ENCODE data around the gene IFNA14.
"Not testable (repeated sequence)": the region's sequence is repeated elsewhere in the genome, so short reads cannot be mapped to it uniquely, and the experiment has no call there.

Gene IFNA14

DNA sequence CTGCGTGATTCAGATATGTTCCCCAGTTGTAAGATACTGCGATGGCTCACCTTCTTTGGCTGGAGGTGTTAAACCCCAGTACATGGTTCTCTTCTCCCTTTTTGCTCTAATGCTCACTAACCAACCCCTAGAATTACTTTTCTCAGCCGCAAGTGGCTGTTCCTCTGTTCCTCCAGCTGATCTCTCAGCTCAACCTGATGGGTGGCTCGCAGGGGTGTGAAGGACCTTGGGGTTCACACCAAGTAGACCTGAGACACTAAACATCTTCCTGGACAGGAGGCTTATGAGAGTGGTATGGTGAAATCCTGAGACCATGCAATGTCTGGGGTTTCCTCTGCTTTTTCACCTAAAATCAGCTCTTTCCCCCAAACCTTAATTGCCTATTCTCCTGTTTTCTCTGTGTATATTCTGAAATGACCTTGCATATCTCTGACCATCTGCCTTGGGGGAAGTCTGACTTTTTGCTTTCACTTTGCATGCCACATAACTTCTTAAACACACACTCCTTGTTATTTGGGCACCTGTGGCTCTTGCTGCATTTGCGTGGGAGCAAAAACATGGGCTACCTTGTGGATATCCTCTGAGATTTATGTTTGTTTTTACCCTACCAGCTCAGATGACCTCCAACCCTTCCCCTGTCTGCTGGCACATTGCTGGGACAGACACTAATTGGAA is 15.9 kb upstream of the IFNA14 start:
- H3K4me3 ChIP-seq (ENCODE audit: insufficient read depth, low read depth, low read length): no peak overlapping the region
- H3K27ac ChIP-seq (ENCODE audit: insufficient read depth, low read depth, low read length, poor library complexity, severe bottlenecking): no peak overlapping the region
- H3K9me3 ChIP-seq (ENCODE audit: control insufficient read depth, low read length): no peaks in the 10 kb centered on the region
- H3K36me3 ChIP-seq (ENCODE audit: control insufficient read depth, insufficient read depth, low read length): no peaks in the 10 kb centered on the region
- no peaks in the 10 kb centered on the region for H3K27me3 ChIP-seq (ENCODE audit: control insufficient read depth, insufficient read depth, low read length, poor library complexity, severe bottlenecking)
- 86% methylated on average over 5 of the region's 5 CpGs for WGBS, 2 experiments
- H3K4me1 ChIP-seq (ENCODE audit: control insufficient read depth, insufficient read depth, low read length): no peaks in the 10 kb centered on the region

DNA sequence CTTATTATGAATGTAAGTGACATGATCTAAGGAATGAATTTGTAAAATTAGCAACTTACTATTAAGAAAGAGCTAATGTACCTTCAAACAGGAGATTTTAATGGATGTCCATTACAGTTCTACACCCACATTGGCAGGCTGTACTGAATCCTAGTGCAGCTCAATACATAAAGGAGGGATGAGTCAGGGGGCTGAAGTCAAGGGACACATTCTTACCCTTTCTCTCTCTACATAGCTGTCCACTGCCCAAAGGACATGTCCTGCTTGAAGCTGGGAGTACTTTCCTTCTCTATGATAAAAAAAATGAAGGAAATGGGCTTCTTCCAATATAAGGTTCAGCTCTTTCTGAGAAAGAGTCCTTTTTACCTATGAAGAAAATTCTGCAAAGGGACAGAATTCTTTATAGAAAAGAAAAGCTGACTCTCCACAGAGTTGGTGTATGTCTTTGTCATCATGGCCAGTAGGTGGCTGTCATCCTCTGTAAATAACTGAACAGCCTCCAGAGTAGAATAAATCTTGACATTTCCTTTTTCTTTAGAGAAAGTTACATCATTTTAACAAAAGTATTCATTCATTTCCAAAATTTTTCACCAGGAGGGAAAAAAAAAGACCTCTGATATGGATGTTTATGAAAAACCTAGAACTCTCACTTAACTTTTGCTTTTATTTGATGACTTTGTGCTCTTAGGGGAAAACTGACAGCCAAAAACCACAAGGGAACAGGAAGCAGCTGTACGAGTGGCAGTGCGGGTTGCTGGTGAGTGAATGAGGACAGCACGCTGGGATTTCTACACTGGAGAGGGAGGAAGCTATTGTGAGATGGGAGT is 13.1 kb upstream of the IFNA14 start:
- 1% methylated on average over 3 of the region's 3 CpGs for WGBS, 2 experiments
- Histone ChIP-seq H3K4me3 (ENCODE audit: insufficient read depth, low read depth, low read length) (no peak overlapping the region), H3K9me3 (ENCODE audit: control insufficient read depth, low read length) (no peaks in the 10 kb centered on the region), H3K27ac (ENCODE audit: insufficient read depth, low read depth, low read length, poor library complexity, severe bottlenecking) (peak overlapping the region; percentile 2), H3K4me1 (ENCODE audit: control insufficient read depth, insufficient read depth, low read length) (no peaks in the 10 kb centered on the region), H3K27me3 (ENCODE audit: control insufficient read depth, insufficient read depth, low read length, poor library complexity, severe bottlenecking) (no peaks in the 10 kb centered on the region), H3K36me3 (ENCODE audit: control insufficient read depth, insufficient read depth, low read length) (no peaks in the 10 kb centered on the region)

DNA sequence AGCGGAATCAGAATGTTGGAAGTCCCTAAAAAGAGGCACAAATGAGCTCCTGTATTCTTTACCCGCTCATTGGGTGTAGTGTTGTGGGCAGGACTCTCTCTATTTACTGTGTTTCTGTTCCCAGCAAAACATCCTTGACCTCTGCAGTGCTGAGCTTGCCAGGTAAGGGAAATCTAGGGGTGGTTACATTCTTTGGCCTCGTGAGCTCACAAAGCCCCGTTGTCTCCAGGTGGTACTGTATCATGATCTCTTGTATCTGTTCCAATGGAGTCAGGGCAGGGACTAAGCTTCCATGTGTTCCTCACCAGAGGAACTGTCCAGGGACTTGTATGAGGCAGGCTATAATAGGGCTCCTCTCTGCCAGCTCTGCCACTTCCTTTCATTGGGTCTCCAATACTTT is 11.8 kb upstream of the IFNA14 start:
- Histone ChIP-seq H3K9me3 (ENCODE audit: control insufficient read depth, low read length) (no peaks in the 10 kb centered on the region), H3K4me3 (ENCODE audit: insufficient read depth, low read depth, low read length) (no peak overlapping the region), H3K27ac (ENCODE audit: insufficient read depth, low read depth, low read length, poor library complexity, severe bottlenecking) (no peak overlapping the region), H3K4me1 (ENCODE audit: control insufficient read depth, insufficient read depth, low read length) (no peaks in the 10 kb centered on the region), H3K36me3 (ENCODE audit: control insufficient read depth, insufficient read depth, low read length) (no peaks in the 10 kb centered on the region), H3K27me3 (ENCODE audit: control insufficient read depth, insufficient read depth, low read length, poor library complexity, severe bottlenecking) (no peaks in the 10 kb centered on the region)
- WGBS, 2 experiments: 85 to 88% methylated on average over 4 of the region's 4 CpGs

DNA sequence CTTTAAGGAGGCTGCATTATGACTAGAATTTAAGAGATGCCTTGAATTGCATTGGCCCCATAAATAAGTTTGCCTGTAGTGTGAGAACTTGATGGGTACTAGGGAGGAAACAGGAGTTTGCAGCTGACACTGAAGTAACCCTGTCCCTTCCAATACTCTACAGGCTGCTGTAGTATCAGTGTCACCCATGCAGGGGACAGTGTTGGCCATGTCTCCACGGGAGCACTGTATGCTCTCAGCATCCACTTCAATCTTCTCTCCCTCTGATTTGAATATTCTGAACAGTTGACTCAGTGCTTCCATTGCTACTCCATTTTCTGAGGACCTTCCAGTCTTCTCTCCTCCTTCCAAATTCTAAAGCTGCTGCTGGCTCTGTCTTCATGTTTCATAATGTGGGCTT is 11.4 kb upstream of the IFNA14 start:
- Histone ChIP-seq H3K4me3 (ENCODE audit: insufficient read depth, low read depth, low read length) (no peak overlapping the region), H3K9me3 (ENCODE audit: control insufficient read depth, low read length) (no peaks in the 10 kb centered on the region), H3K4me1 (ENCODE audit: control insufficient read depth, insufficient read depth, low read length) (no peaks in the 10 kb centered on the region), H3K27ac (ENCODE audit: insufficient read depth, low read depth, low read length, poor library complexity, severe bottlenecking) (no peak overlapping the region), H3K27me3 (ENCODE audit: control insufficient read depth, insufficient read depth, low read length, poor library complexity, severe bottlenecking) (no peaks in the 10 kb centered on the region), H3K36me3 (ENCODE audit: control insufficient read depth, insufficient read depth, low read length) (no peaks in the 10 kb centered on the region)
- WGBS, 2 experiments: 16 to 39% methylated on average over 1 of the region's 1 CpG

GRCh38 chr9:21244836-21245235 is 5.0 kb upstream of the IFNA14 start:
- H3K4me3 ChIP-seq (ENCODE audit: insufficient read depth, low read depth, low read length): no peak overlapping the region
- no peaks in the 10 kb centered on the region for H3K36me3 ChIP-seq (ENCODE audit: control insufficient read depth, insufficient read depth, low read length)
- H3K9me3 ChIP-seq (ENCODE audit: control insufficient read depth, low read length): no peaks in the 10 kb centered on the region
- H3K27ac ChIP-seq (ENCODE audit: insufficient read depth, low read depth, low read length, poor library complexity, severe bottlenecking): no peak overlapping the region
- 82 to 88% methylated on average over 2 of the region's 2 CpGs for WGBS, 2 experiments
- H3K4me1 ChIP-seq (ENCODE audit: control insufficient read depth, insufficient read depth, low read length): no peaks in the 10 kb centered on the region
- H3K27me3 ChIP-seq (ENCODE audit: control insufficient read depth, insufficient read depth, low read length, poor library complexity, severe bottlenecking): no peaks in the 10 kb centered on the region

DNA sequence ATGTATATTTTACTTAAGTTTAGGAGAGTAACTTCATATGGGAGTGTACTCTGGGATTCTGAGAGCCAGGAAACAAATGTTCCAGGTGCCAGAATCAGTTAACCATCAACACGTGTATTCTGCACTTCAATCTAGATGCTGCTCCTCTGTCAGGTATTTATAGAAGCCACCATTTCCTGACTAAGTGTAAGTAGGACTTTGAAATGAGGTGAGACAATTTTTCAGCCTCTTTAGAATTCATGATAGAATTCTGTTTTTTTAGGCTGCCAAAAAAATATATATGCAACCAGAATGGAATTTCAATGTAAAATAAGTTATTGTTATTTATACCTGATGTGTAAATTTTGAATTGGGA is 3.5 kb downstream of the IFNA14 start:
- H3K4me3 ChIP-seq (ENCODE audit: insufficient read depth, low read depth, low read length): not testable (repeated sequence)

GRCh38 chr9:21235468-21236359 is 4.1 kb downstream of the IFNA14 start:
- not testable (repeated sequence) for H3K9me3 ChIP-seq (ENCODE audit: control insufficient read depth, low read length); H3K27ac ChIP-seq (ENCODE audit: insufficient read depth, low read depth, low read length, poor library complexity, severe bottlenecking); H3K4me3 ChIP-seq (ENCODE audit: insufficient read depth, low read depth, low read length); H3K36me3 ChIP-seq (ENCODE audit: control insufficient read depth, insufficient read depth, low read length); H3K4me1 ChIP-seq (ENCODE audit: control insufficient read depth, insufficient read depth, low read length); H3K27me3 ChIP-seq (ENCODE audit: control insufficient read depth, insufficient read depth, low read length, poor library complexity, severe bottlenecking)
- 59 to 68% methylated on average over 5 to 6 of the region's 8 CpGs for WGBS, 2 experiments

More for the DNA sequence above, 3.5 kb downstream of the IFNA14 start:
- WGBS, 2 experiments: 61% methylated on average over 1 of the region's 1 CpG; no CpG with 5 or more reads in 1 of the 2 experiments
- not testable (repeated sequence) for H3K27ac ChIP-seq (ENCODE audit: insufficient read depth, low read depth, low read length, poor library complexity, severe bottlenecking); H3K36me3 ChIP-seq (ENCODE audit: control insufficient read depth, insufficient read depth, low read length); H3K9me3 ChIP-seq (ENCODE audit: control insufficient read depth, low read length); H3K27me3 ChIP-seq (ENCODE audit: control insufficient read depth, insufficient read depth, low read length, poor library complexity, severe bottlenecking); H3K4me1 ChIP-seq (ENCODE audit: control insufficient read depth, insufficient read depth, low read length)

- Histone ChIP-seq H3K27me3 (ENCODE audit: control insufficient read depth, insufficient read depth, low read length, poor library complexity, severe bottlenecking) (no peaks in the 10 kb centered on the region), H3K9me3 (ENCODE audit: control insufficient read depth, low read length) (no peaks in the 10 kb centered on the region), H3K4me3 (ENCODE audit: insufficient read depth, low read depth, low read length) (no peak overlapping the region), H3K36me3 (ENCODE audit: control insufficient read depth, insufficient read depth, low read length) (no peaks in the 10 kb centered on the region), H3K4me1 (ENCODE audit: control insufficient read depth, insufficient read depth, low read length) (no peaks in the 10 kb centered on the region), H3K27ac (ENCODE audit: insufficient read depth, low read depth, low read length, poor library complexity, severe bottlenecking) (no peak overlapping the region)
- 93 to 96% methylated on average over 4 of the region's 4 CpGs for WGBS, 2 experiments
Observed at GRCh38 chr9:21234153-21234687, 5.6 kb downstream of the IFNA14 start.

DNA sequence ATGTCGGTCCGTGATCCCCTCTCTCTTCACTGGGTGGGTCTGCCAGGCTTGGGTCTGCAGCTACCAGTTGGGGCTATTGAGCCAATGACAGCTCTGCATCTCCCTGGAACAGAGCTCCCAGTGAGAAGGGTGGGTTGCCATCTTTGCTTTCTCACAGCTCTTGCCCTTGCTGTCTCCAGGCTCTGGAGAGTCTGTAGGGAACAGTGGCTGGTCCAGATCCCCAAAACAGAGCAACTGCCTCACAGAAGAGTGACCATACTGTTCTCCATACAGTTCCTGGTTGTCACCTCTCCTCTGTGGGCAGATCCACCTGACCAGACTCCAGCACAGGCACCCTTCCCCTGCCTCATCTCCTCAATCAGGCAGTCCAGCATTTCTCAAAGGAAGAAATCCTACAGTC is 6.5 kb downstream of the IFNA14 start:
- H3K27me3 ChIP-seq (ENCODE audit: control insufficient read depth, insufficient read depth, low read length, poor library complexity, severe bottlenecking): no peaks in the 10 kb centered on the region
- no peaks in the 10 kb centered on the region for H3K9me3 ChIP-seq (ENCODE audit: control insufficient read depth, low read length)
- H3K4me1 ChIP-seq (ENCODE audit: control insufficient read depth, insufficient read depth, low read length): no peaks in the 10 kb centered on the region
- H3K27ac ChIP-seq (ENCODE audit: insufficient read depth, low read depth, low read length, poor library complexity, severe bottlenecking): no peak overlapping the region
- H3K36me3 ChIP-seq (ENCODE audit: control insufficient read depth, insufficient read depth, low read length): no peaks in the 10 kb centered on the region
- H3K4me3 ChIP-seq (ENCODE audit: insufficient read depth, low read depth, low read length): no peak overlapping the region
- 92 to 96% methylated on average over 2 of the region's 2 CpGs for WGBS, 2 experiments

DNA sequence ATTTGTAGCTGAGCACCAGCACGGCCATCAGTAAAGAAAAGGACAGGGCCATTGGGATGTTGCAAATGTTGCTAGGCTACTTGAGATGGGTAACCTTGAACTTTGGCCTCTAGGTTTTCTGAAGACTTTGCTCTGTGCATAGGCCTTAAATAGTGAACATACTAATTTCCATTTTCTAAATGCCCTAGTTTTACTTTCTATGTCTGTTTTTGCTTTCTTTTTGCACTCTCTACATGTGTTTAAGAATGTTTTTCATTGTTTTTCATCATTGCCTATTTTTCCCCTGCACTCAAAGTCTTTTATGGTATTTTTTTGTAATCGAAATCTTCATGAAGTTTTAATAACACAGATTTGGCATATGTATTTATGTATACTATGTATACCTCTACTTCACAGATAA is 11.7 kb downstream of the IFNA14 start, which contains the start of gene IFNA17:
TSS of gene IFNA17 (minus strand) at position 101 of the 400 bp plus-strand sequence. CDS start at position 52, 49 bp downstream.
- Histone ChIP-seq H3K27ac (ENCODE audit: insufficient read depth, low read depth, low read length, poor library complexity, severe bottlenecking) (no peak within 1 kb of the TSS), H3K27me3 (ENCODE audit: control insufficient read depth, insufficient read depth, low read length, poor library complexity, severe bottlenecking) (no peaks in the 10 kb centered on the region), H3K4me1 (ENCODE audit: control insufficient read depth, insufficient read depth, low read length) (no peaks in the 10 kb centered on the region), H3K36me3 (ENCODE audit: control insufficient read depth, insufficient read depth, low read length) (no peaks in the 10 kb centered on the region), H3K4me3 (ENCODE audit: insufficient read depth, low read depth, low read length) (no peak within 1 kb of the TSS), H3K9me3 (ENCODE audit: control insufficient read depth, low read length) (no peaks in the 10 kb centered on the region)
- 90 to 92% methylated on average over 1 of the region's 2 CpGs for WGBS, 2 experiments

All from ectodermal cell (in vitro differentiated cells).